ENCODE results near the gene ACP6. TPM values are rescaled to one million over a fixed set of nuclear protein-coding genes. Genes with fewer than 3 reads are reported as not detected.

The ACP6 gene
- total RNA-seq, 1 experiment from 2014 or later: 14.4 TPM

DNA sequence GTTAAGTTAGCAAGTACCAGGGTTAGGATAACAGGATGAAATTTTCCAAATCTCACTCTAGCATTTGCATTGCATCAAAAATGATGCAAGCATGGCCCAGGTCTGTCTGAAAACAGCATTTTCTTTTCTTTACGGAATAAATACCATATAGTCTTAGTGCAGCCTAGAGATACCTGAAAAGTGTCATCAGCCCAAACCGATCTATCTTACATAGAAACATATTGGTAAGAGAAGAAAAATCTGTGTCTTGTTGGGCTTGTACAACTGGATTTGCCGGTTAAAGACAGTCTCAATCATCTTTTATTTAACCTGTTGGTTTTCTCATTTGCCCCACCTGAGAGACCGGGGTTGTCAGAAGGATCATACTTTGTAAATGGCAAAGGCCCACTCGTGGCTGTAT, 15.8 kb downstream of the ACP6 start:
- no TSS peak for BruUV-seq (replicated peaks)
- Histone ChIP-seq H3K4me1 (ENCODE audit: insufficient read depth, low read length, poor library complexity, severe bottlenecking) (no peaks in the 10 kb centered on the region), H3K27me3 (replicated peaks; ENCODE audit: insufficient read depth, low read depth, low read length, poor library complexity) (no peaks in the 10 kb centered on the region), H3K4me3 (ENCODE audit: low read depth, low read length, poor library complexity, severe bottlenecking) (no peak overlapping the region), H3K27ac (ENCODE audit: low read depth, low read length, poor library complexity, severe bottlenecking) (no peak overlapping the region), H3K36me3 (ENCODE audit: insufficient read depth, low read length, poor library complexity, severe bottlenecking) (no peaks in the 10 kb centered on the region), H3K9me3 (ENCODE audit: low read depth, low read length, poor library complexity, severe bottlenecking) (no peaks in the 10 kb centered on the region)
- POLR2A ChIA-PET (ENCODE audit: low non-redundant PET): no interaction called here
- intact Hi-C loops (cut with micrococcal nuclease; ENCODE audit: unreplicated experiment): no loop called here
- CTCF ChIA-PET: no interaction called here
- DNase-seq (ENCODE audit: low spot score): no peak
- no peak for TF ChIP-seq EZH2 (IDR thresholded peaks at IDR 0.05; ENCODE audit: borderline replicate concordance, low read depth, low read length, poor library complexity, severe bottlenecking)

DNA sequence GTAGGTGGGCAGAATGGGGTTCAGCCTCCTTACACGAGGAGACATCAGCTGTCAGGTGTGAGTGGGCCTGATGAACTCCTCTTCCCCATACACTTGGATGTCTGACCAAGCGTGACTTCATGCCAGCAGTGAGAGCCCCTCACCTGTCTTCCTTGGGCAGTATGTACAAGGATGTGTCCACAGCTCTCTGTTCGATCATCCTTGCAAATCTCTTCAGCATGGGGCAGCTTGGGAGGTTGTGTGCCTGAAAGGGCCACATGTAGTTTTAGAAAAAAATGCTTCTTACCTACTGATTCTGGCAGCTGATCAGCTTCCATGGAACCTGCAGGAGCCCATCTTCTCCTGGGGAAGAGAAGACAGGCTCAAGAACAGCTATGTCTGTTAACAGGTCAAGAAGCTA, 18.0 kb downstream of the ACP6 start:
- Histone ChIP-seq H3K27ac (ENCODE audit: low read depth, low read length, poor library complexity, severe bottlenecking) (no peak overlapping the region), H3K36me3 (ENCODE audit: insufficient read depth, low read length, poor library complexity, severe bottlenecking) (no peaks in the 10 kb centered on the region), H3K4me1 (ENCODE audit: insufficient read depth, low read length, poor library complexity, severe bottlenecking) (no peaks in the 10 kb centered on the region), H3K27me3 (replicated peaks; ENCODE audit: insufficient read depth, low read depth, low read length, poor library complexity) (no peaks in the 10 kb centered on the region), H3K4me3 (ENCODE audit: low read depth, low read length, poor library complexity, severe bottlenecking) (no peak overlapping the region), H3K9me3 (ENCODE audit: low read depth, low read length, poor library complexity, severe bottlenecking) (no peaks in the 10 kb centered on the region)
- POLR2A ChIA-PET (ENCODE audit: low non-redundant PET): no interaction called here
- no TSS peak for BruUV-seq (replicated peaks)
- TF ChIP-seq EZH2 (IDR thresholded peaks at IDR 0.05; ENCODE audit: borderline replicate concordance, low read depth, low read length, poor library complexity, severe bottlenecking): no peak
- TF ChIP-seq, protein P1, sequence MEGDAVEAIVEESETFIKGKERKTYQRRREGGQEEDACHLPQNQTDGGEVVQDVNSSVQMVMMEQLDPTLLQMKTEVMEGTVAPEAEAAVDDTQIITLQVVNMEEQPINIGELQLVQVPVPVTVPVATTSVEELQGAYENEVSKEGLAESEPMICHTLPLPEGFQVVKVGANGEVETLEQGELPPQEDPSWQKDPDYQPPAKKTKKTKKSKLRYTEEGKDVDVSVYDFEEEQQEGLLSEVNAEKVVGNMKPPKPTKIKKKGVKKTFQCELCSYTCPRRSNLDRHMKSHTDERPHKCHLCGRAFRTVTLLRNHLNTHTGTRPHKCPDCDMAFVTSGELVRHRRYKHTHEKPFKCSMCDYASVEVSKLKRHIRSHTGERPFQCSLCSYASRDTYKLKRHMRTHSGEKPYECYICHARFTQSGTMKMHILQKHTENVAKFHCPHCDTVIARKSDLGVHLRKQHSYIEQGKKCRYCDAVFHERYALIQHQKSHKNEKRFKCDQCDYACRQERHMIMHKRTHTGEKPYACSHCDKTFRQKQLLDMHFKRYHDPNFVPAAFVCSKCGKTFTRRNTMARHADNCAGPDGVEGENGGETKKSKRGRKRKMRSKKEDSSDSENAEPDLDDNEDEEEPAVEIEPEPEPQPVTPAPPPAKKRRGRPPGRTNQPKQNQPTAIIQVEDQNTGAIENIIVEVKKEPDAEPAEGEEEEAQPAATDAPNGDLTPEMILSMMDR (conservative IDR thresholded peaks at IDR 0.05; ENCODE audit: low read depth, low read length): no peak
- intact Hi-C loops (cut with micrococcal nuclease; ENCODE audit: unreplicated experiment): no loop called here
- no peak for DNase-seq (ENCODE audit: low spot score)
- CTCF ChIA-PET: no interaction called here

DNA sequence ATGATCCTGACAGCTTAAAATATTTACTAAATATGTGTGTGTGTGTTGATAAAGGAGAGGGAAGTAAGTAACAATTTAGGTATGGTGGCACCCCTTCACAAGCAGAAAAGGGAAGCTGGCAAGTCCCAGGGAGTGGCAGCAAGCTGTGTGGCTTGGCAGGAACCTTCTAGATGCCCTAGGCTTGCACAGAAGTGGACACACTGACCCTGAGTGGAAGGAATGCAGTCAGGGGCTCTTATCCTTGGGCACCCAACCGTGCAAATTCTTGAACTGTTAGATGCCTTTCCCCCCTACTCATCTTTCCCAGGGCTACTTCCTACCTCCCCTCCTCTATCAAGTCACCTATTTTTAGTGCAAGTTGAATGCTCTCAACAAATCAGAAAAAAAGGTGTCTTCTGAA, 18.9 kb downstream of the ACP6 start:
- H3K4me3 ChIP-seq (ENCODE audit: low read depth, low read length, poor library complexity, severe bottlenecking): no peak overlapping the region
- no TSS peak for BruUV-seq (replicated peaks)

DNA sequence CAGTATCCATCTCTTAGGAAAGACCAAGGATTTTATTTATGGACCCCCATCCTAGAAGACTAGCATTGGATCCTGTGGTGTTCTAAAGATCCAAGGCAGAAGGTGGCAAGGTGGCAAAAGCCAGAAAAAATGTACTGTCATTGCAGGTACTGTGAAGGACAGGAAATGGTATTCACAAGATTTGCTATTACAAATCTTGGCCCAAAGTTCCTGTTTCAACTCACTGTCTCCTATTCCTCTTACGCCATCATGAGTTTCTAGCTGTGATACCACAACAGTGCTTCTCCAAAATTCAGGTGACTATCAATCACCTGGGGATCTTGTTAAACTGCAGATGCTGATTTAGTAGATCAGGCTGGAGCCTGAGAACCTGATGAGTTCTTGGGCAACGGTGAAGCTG, 21.4 kb downstream of the ACP6 start:
- H3K9me3 ChIP-seq (ENCODE audit: low read depth, low read length, poor library complexity, severe bottlenecking): no peaks in the 10 kb centered on the region
- H3K4me3 ChIP-seq (ENCODE audit: low read depth, low read length, poor library complexity, severe bottlenecking): no peak overlapping the region
- no peak overlapping the region for H3K27ac ChIP-seq (ENCODE audit: low read depth, low read length, poor library complexity, severe bottlenecking)
- TF ChIP-seq EZH2 (IDR thresholded peaks at IDR 0.05; ENCODE audit: borderline replicate concordance, low read depth, low read length, poor library complexity, severe bottlenecking): no peak
- TF ChIP-seq, protein P1 (conservative IDR thresholded peaks at IDR 0.05; ENCODE audit: low read depth, low read length): no peak
- ChIA-PET POLR2A (ENCODE audit: low non-redundant PET) (no interaction called here), CTCF (no interaction called here)
- BruUV-seq (replicated peaks): no TSS peak
- H3K27me3 ChIP-seq (replicated peaks; ENCODE audit: insufficient read depth, low read depth, low read length, poor library complexity): no peaks in the 10 kb centered on the region
- no peaks in the 10 kb centered on the region for H3K36me3 ChIP-seq (ENCODE audit: insufficient read depth, low read length, poor library complexity, severe bottlenecking)
- intact Hi-C loops (cut with micrococcal nuclease; ENCODE audit: unreplicated experiment): no loop called here
- no peaks in the 10 kb centered on the region for H3K4me1 ChIP-seq (ENCODE audit: insufficient read depth, low read length, poor library complexity, severe bottlenecking)
- DNase-seq (ENCODE audit: low spot score): no peak

More for the DNA sequence above, 18.9 kb downstream of the ACP6 start:
- Histone ChIP-seq H3K4me1 (ENCODE audit: insufficient read depth, low read length, poor library complexity, severe bottlenecking) (no peaks in the 10 kb centered on the region), H3K9me3 (ENCODE audit: low read depth, low read length, poor library complexity, severe bottlenecking) (no peaks in the 10 kb centered on the region), H3K27ac (ENCODE audit: low read depth, low read length, poor library complexity, severe bottlenecking) (no peak overlapping the region), H3K36me3 (ENCODE audit: insufficient read depth, low read length, poor library complexity, severe bottlenecking) (no peaks in the 10 kb centered on the region), H3K27me3 (replicated peaks; ENCODE audit: insufficient read depth, low read depth, low read length, poor library complexity) (no peaks in the 10 kb centered on the region)
- CTCF ChIA-PET: no interaction called here
- no peak for TF ChIP-seq EZH2 (IDR thresholded peaks at IDR 0.05; ENCODE audit: borderline replicate concordance, low read depth, low read length, poor library complexity, severe bottlenecking)
- TF ChIP-seq, protein P1 (conservative IDR thresholded peaks at IDR 0.05; ENCODE audit: low read depth, low read length): no peak
- DNase-seq (ENCODE audit: low spot score): no peak
- POLR2A ChIA-PET (ENCODE audit: low non-redundant PET): no interaction called here
- intact Hi-C loops (cut with micrococcal nuclease; ENCODE audit: unreplicated experiment): no loop called here
